Rectal smooth muscle tissue (tissue), 1 donor: ENCODE results near the gene DES.
A peak's percentile ranks its signal among the peaks of the same experiment; 100 is the strongest.

Source experiments
- H3K27ac ChIP-seq: one replicate; pipeline ENCODE4 v1.7.0; 2013; ENCODE audit warnings: low read depth, low read length, inconsistent platforms
- H3K27me3 ChIP-seq: one replicate; pipeline ENCODE4 v1.7.0; 2013; ENCODE audit warnings: low read length; ENCODE audit not compliant: control insufficient read depth, insufficient read depth
- H3K36me3 ChIP-seq: one replicate; pipeline ENCODE4 v1.7.0; 2013; ENCODE audit warnings: low read length; ENCODE audit not compliant: control insufficient read depth, insufficient read depth
- H3K4me1 ChIP-seq: one replicate; pipeline ENCODE4 v1.7.0; 2013; ENCODE audit warnings: low read length; ENCODE audit not compliant: control insufficient read depth, insufficient read depth
- H3K4me3 ChIP-seq: one replicate; pipeline ENCODE4 v1.7.0; 2013; ENCODE audit warnings: low read length
- H3K9ac ChIP-seq: one replicate; pipeline ENCODE4 v1.7.0; 2013; ENCODE audit warnings: low read length

The DES gene

GRCh38 chr2:219447242-219448098, 29.3 kb downstream of the DES start:
- Histone ChIP-seq H3K27ac (peak overlapping the region; percentile 99), H3K36me3 (no peaks in the 10 kb centered on the region), H3K9ac (no peak overlapping the region), H3K4me1 (peaks cover 72% of the 10 kb centered on the region), H3K27me3 (peaks cover 10% of the 10 kb centered on the region), H3K4me3 (no peak overlapping the region)

DNA sequence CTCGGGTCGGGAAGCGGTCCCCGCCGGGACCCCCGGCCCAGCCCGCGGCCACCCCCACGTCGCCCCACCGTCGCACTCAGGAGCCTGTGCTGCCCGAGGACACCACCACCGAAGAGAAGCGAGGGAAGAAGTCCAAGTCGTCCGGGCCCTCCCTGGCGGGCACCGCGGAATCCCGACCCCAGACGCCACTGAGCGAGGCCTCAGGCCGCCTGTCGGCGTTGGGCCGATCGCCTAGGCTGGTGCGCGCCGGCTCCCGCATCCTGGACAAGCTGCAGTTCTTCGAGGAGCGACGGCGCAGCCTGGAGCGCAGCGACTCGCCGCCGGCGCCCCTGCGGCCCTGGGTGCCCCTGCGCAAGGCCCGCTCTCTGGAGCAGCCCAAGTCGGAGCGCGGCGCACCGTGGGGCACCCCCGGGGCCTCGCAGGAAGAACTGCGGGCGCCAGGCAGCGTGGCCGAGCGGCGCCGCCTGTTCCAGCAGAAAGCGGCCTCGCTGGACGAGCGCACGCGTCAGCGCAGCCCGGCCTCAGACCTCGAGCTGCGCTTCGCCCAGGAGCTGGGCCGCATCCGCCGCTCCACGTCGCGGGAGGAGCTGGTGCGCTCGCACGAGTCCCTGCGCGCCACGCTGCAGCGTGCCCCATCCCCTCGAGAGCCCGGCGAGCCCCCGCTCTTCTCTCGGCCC, 30.1 kb downstream of the DES start:
- Histone ChIP-seq H3K9ac (no peak overlapping the region), H3K4me3 (no peak overlapping the region), H3K27ac (peak overlapping the region; percentile 99), H3K4me1 (peaks cover 73% of the 10 kb centered on the region), H3K27me3 (peaks cover 3% of the 10 kb centered on the region), H3K36me3 (no peaks in the 10 kb centered on the region)

GRCh38 chr2:219448776-219449341, 30.7 kb downstream of the DES start:
- Histone ChIP-seq H3K27me3 (peaks cover 2% of the 10 kb centered on the region), H3K27ac (peak overlapping the region; percentile 99), H3K36me3 (no peaks in the 10 kb centered on the region), H3K4me3 (peak overlapping the region; percentile 57), H3K4me1 (peaks cover 72% of the 10 kb centered on the region), H3K9ac (no peak overlapping the region)

- H3K4me1 ChIP-seq: peaks cover 75% of the 10 kb centered on the region
- peak overlapping the region; percentile 57 for H3K4me3 ChIP-seq
- H3K27ac ChIP-seq: peak overlapping the region; percentile 99
- H3K36me3 ChIP-seq: no peaks in the 10 kb centered on the region
- peak overlapping the region; percentile 49 for H3K9ac ChIP-seq
- H3K27me3 ChIP-seq: peaks cover 2% of the 10 kb centered on the region
Measured at GRCh38 chr2:219449609-219450008, 31.4 kb downstream of the DES start.

- Histone ChIP-seq H3K4me1 (peaks cover 64% of the 10 kb centered on the region), H3K27ac (peak overlapping the region; percentile 99), H3K9ac (peak overlapping the region; percentile 4)
Measured at GRCh38 chr2:219451661-219452360, 33.6 kb downstream of the DES start.

DNA sequence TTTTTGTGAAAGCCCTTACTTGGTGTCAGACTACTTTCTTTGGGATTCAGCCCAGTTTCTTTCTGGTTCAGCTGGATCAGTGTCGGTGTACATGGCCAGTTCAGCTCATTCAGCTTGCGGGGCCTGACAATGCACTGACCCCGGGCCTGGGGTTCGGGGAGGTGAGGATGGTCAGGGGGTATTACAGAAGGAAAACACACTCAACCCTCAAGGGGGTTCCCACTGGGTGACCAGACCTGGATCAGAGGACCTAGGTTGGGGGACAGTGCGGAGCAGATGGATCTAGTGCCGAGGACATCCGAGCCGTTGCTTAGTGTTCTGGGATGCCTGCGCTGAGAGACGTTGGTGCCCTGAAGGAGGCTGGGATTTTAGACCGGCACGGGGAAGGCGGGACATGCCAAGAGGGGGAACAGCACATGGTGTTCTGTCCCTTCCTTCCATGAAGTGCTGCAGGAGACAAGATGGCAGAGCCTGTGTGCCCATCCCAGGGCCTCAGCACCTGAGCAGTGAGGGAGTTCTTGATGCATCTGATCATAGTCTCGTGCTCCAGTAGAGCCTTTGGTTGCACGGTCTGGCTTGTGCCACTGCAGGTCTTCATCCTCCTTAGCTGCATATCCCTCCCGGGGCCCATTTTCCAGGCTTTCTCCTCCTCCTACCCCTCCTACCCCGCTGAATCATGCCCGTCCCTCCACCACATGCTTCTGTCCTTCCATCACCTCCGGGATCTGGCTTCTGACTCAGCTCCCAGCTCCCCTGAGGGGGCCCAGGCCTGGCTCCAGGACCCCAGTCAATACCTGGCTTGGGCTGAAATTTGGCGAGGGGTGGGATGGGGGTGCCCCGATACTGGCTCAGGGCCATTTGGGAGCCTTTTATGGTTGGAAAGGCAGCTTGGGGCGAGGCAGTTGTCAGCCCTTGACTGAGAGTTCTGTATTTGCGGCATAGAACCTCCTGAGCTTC, 34.5 kb downstream of the DES start:
- Histone ChIP-seq H3K27me3 (peaks cover 2% of the 10 kb centered on the region), H3K9ac (peak overlapping the region; percentile 57), H3K36me3 (no peaks in the 10 kb centered on the region), H3K27ac (peak overlapping the region; percentile 99), H3K4me1 (peaks cover 57% of the 10 kb centered on the region), H3K4me3 (no peak overlapping the region)

More at GRCh38 chr2:219451661-219452360, 33.6 kb downstream of the DES start:
- H3K36me3 ChIP-seq: no peaks in the 10 kb centered on the region
- peak overlapping the region; percentile 39 for H3K4me3 ChIP-seq
- peaks cover 2% of the 10 kb centered on the region for H3K27me3 ChIP-seq

DNA sequence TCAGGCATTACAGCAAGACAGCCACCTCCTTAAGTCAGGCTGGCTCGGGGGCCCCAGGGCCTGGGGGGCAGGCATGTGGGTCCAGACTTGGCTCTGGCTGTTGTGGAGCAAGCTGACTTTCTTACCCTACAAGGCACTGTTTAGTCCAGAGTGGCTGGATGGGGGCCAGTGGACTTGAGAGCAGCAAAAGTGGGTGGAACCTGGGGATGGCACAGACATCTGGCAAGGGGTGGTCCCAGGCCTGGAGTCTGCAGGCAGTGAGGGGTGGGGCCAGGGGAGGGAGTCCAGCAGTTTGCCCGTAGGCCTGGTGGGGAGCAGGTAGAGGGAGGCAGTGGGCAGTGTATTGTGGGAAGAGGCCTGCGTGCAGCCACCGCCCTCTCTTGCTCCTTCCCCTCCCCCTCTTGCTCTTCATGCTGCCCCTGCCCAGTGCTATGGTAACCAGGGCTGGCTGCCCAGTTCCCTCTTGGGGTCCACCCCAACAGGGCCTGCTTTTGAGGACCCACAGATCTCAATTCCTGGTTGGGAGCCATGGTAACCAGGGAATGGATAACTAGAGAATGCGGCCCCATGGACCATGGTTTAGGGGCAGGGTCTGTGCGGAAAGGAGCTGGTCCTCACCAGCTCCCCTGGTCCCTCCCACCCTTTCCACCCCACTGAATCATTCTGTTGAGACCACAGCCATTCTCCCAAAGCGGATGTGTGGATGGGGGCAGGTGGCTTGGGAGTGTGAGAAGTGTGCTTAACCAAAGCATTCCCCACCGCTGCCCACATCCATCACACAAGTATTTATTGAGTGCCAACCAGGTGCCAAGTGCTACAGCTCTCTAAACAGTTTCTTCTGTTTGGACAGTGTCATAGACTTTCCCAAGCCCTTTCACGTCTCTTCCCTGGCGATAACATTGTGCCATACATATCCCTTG, 35.8 kb downstream of the DES start:
- Histone ChIP-seq H3K4me3 (no peak overlapping the region), H3K27ac (peak overlapping the region; percentile 99), H3K4me1 (peaks cover 59% of the 10 kb centered on the region), H3K27me3 (peaks cover 2% of the 10 kb centered on the region), H3K9ac (no peak overlapping the region), H3K36me3 (no peaks in the 10 kb centered on the region)

GRCh38 chr2:219455581-219455980, 37.4 kb downstream of the DES start:
- Histone ChIP-seq H3K4me3 (no peak overlapping the region), H3K4me1 (peaks cover 59% of the 10 kb centered on the region), H3K9ac (no peak overlapping the region), H3K27me3 (no peaks in the 10 kb centered on the region), H3K27ac (peak overlapping the region; percentile 81), H3K36me3 (no peaks in the 10 kb centered on the region)

DNA sequence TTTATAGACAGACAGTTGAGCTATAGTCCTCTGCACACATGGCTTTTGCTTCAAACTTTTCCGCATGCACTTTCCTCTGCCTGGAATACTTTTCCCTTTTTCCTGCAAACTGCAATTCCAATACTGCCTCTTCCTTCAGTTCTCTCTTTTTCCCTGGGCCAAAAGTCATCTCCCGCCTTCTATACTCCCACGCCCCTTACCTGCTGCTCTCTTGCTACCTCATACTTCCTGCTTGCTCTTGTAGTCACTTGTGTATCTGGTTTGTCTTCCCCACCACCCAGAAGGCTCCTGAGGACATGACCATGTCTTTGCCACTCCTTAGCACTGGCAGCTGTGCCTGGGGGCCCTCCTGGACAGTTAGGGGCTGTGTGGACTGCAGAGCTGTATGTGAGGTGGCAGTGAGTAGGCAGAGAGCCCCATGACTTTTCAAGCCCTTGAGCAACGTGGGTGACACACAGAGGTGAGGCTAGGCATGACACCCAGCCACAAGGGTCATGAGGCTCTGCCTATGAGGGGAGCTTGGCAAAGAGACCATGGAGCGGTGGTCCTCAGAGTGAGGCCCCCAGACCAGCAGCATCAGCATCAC, 39.7 kb downstream of the DES start:
- Histone ChIP-seq H3K9ac (no peak overlapping the region), H3K4me1 (peaks cover 52% of the 10 kb centered on the region)

GRCh38 chr2:219458996-219459395, 40.8 kb downstream of the DES start:
- Histone ChIP-seq H3K27ac (peak overlapping the region; percentile 99), H3K36me3 (no peaks in the 10 kb centered on the region), H3K9ac (no peak overlapping the region)

More for the DNA sequence above, 39.7 kb downstream of the DES start:
- no peaks in the 10 kb centered on the region for H3K36me3 ChIP-seq
- H3K27ac ChIP-seq: peak overlapping the region; percentile 99
- no peak overlapping the region for H3K4me3 ChIP-seq
- H3K27me3 ChIP-seq: no peaks in the 10 kb centered on the region

More at GRCh38 chr2:219458996-219459395, 40.8 kb downstream of the DES start:
- Histone ChIP-seq H3K4me3 (no peak overlapping the region), H3K27me3 (no peaks in the 10 kb centered on the region), H3K4me1 (peaks cover 45% of the 10 kb centered on the region)
